Right atrium auricular region (tissue), 2 donors: ENCODE results near the gene CLDN14. TPM values are rescaled to one million over a fixed set of nuclear protein-coding genes. Genes with fewer than 3 reads are reported as not detected.

Experiments used
- DNase-seq: peaks from one replicate; pipeline ENCODE4 v3.0.0-alpha.2; 2019; ENCODE audit warnings: low spot score
- H3K27ac ChIP-seq, 2 donors: fragments of 200-600 bp; sonication (generic); 1 replicate in 1 of 2; 2 replicates in 1 of 2; pipeline ENCODE4 v1.5.1; 2016 to 2019
- H3K27me3 ChIP-seq, 2 donors: fragments of 200-600 bp; sonication (generic); one replicate each; pipeline versions ENCODE4 v1.5.1 to v1.6.0; 2017 to 2019
- H3K36me3 ChIP-seq: fragments of 200-600 bp; sonication (generic); one replicate; pipeline ENCODE4 v1.5.1; 2016
- H3K4me1 ChIP-seq, 2 donors: fragments of 200-600 bp; sonication (generic); one replicate each; pipeline versions ENCODE4 v1.5.1 to v1.6.0; 2017 to 2019
- H3K4me3 ChIP-seq, 2 donors: fragments of 200-600 bp; sonication (generic); 1 replicate in 1 of 2; 2 replicates in 1 of 2; pipeline ENCODE4 v1.5.1; 2017 to 2019; ENCODE audit warnings: mild to moderate bottlenecking in 1 of 2, moderate library complexity in 1 of 2
- H3K9me3 ChIP-seq, 2 donors: fragments of 200-600 bp; sonication (generic); one replicate each; pipeline ENCODE4 v1.5.1; 2019
- CTCF ChIP-seq, 2 donors: fragments of 200-600 bp; sonication (generic); IDR thresholded peaks; one replicate each; pipeline ENCODE4 v1.5.1; 2019; ENCODE audit warnings: antibody characterized with exemption in 2 of 2
- total RNA-seq, 2 donors: library from RNA; depleted of rRNA; stranded (reverse); fragments of >200 nt; gene quantifications; one replicate each; pipeline ENCODE4 v1.1.0, GENCODE V29; 2016

Gene CLDN14
- total RNA-seq, 2 donors from 2014 or later: not detected

GRCh38 chr21:36419241-36419640 lies 60.7 kb downstream of the CLDN14 start:
- DNase-seq: no peak
- H3K36me3 ChIP-seq: no peaks in the 10 kb centered on the region
- no peaks in the 10 kb centered on the region for H3K9me3 ChIP-seq
- TF ChIP-seq CTCF (IDR thresholded peaks at IDR 0.05): no peak
- H3K27me3 ChIP-seq: no peaks in the 10 kb centered on the region
- H3K4me1 ChIP-seq: peaks cover 0 to 16% of the 10 kb centered on the region in 2 donors
- no peak overlapping the region for H3K4me3 ChIP-seq
- H3K27ac ChIP-seq: no peak overlapping the region

- no peaks in the 10 kb centered on the region for H3K36me3 ChIP-seq
- H3K4me3 ChIP-seq: no peak overlapping the region
- TF ChIP-seq CTCF (IDR thresholded peaks at IDR 0.05): no peak
- no peak for DNase-seq
- H3K4me1 ChIP-seq: peaks cover 0 to 8% of the 10 kb centered on the region in 2 donors
- H3K9me3 ChIP-seq: no peaks in the 10 kb centered on the region
- H3K27ac ChIP-seq: no peak overlapping the region
- no peaks in the 10 kb centered on the region for H3K27me3 ChIP-seq
These were observed 64.5 kb downstream of the CLDN14 start for GRCh38 chr21:36415375-36415774.

GRCh38 chr21:36412916-36413315 lies 67.0 kb downstream of the CLDN14 start:
- Histone ChIP-seq H3K9me3 (no peaks in the 10 kb centered on the region), H3K27me3 (no peaks in the 10 kb centered on the region), H3K36me3 (no peaks in the 10 kb centered on the region), H3K4me1 (no peaks in the 10 kb centered on the region), H3K4me3 (no peak overlapping the region), H3K27ac (no peak overlapping the region)
- TF ChIP-seq CTCF (IDR thresholded peaks at IDR 0.05): no peak
- no peak for DNase-seq

- no peaks in the 10 kb centered on the region for H3K4me1 ChIP-seq
- H3K27me3 ChIP-seq: no peaks in the 10 kb centered on the region
- H3K36me3 ChIP-seq: no peaks in the 10 kb centered on the region
- no peak overlapping the region for H3K27ac ChIP-seq
- DNase-seq: no peak
- H3K4me3 ChIP-seq: no peak overlapping the region
- no peak for TF ChIP-seq CTCF (IDR thresholded peaks at IDR 0.05)
- no peaks in the 10 kb centered on the region for H3K9me3 ChIP-seq
These were observed 68.6 kb downstream of the CLDN14 start for GRCh38 chr21:36411301-36411700.

Other genes with a start within 250 kb of the CLDN14 start
- gene MORC3, start 159.9 kb downstream of the CLDN14 start, total RNA-seq: 10 to 100 TPM; 21.1 to 23.7 TPM
- 1 to 10 TPM in 1 of 2 donors, under 1 TPM in 1; 0.33 to 1.2 TPM for gene CHAF1B, start 94.7 kb downstream of the CLDN14 start, total RNA-seq
- gene SIM2, start 219.0 kb upstream of the CLDN14 start, total RNA-seq: not detected